ENCODE measurements around the gene ADAMTS8. TPM values are rescaled to one million over a fixed set of nuclear protein-coding genes. Genes with fewer than 3 reads are reported as not detected.

Gene ADAMTS8
- polyA plus RNA-seq, 2 of the 4 experiments (the other 2 are of a cell fraction): 0.17 to 0.26 TPM

GRCh38 chr11:130477586-130478203, 49.3 kb upstream of the ADAMTS8 start (continued):
- TF ChIP-seq E2F6 (IDR thresholded peaks at IDR 0.05; ENCODE audit: borderline replicate concordance, low read depth): no peak

GRCh38 chr11:130476922-130477491, 48.6 kb upstream of the ADAMTS8 start:
- TF ChIP-seq RARB (CRISPR knock-in tag; IDR thresholded peaks at IDR 0.05): no peak
- no peak for TF ChIP-seq GATA3 (IDR thresholded peaks at IDR 0.05; ENCODE audit: borderline replicate concordance)
- TF ChIP-seq REST (IDR thresholded peaks at IDR 0.05): no peak
- no peak for TF ChIP-seq PHF8 (IDR thresholded peaks at IDR 0.05; ENCODE audit: borderline replicate concordance, low read depth)
- no peak for TF ChIP-seq ATOH8 (CRISPR knock-in tag; IDR thresholded peaks at IDR 0.05; ENCODE audit: low read depth)
- no peak for TF ChIP-seq HDAC2 (IDR thresholded peaks at IDR 0.05)
- TF ChIP-seq NR3C1 (IDR thresholded peaks at IDR 0.05): no peak
- no peak for TF ChIP-seq CTCF (IDR thresholded peaks at IDR 0.05)
- TF ChIP-seq MYC (IDR thresholded peaks at IDR 0.05; ENCODE audit: borderline replicate concordance, low read length): no peak
- no peak for TF ChIP-seq E2F6 (IDR thresholded peaks at IDR 0.05; ENCODE audit: borderline replicate concordance, low read depth)
- POLR2A ChIA-PET: no interaction called here
- CTCF ChIA-PET: interaction anchor here (1.3 kb wide), 1 partner anchor 385 kb away, joined by 4 read pairs; no protein-coding TSS in a partner anchor
- Histone ChIP-seq H3K4me1 (peaks cover 24% of the 10 kb centered on the region), H3K4me2 (peak overlapping the region; percentile 72; the same call in 2 of the 3 replicates), H3K4me3 (no peak overlapping the region), H3K27ac (peak overlapping the region; percentile 77 to 85), H3K9me3 (no peaks in the 10 kb centered on the region)
- no peak for DNase-seq (ENCODE audit: low read depth in 1 of 2, low spot score in 1 of 2)
- ATAC-seq: no peak
- 92% methylated on average over 16 of the region's 16 CpGs for WGBS (ENCODE audit: missing lambda C conversion rate)
- FAIRE-seq: no peak

GRCh38 chr11:130476200-130476921, 48.0 kb upstream of the ADAMTS8 start:
- no peak for TF ChIP-seq ELK1 (IDR thresholded peaks at IDR 0.05; ENCODE audit: low read depth, low read length)
- no peak for TF ChIP-seq E2F6 (IDR thresholded peaks at IDR 0.05; ENCODE audit: borderline replicate concordance, low read depth)
- FAIRE-seq (no peak), ATAC-seq (no peak), DNase-seq (ENCODE audit: low read depth in 1 of 2, low spot score in 1 of 2) (no peak)
- ChIA-PET POLR2A (no interaction called here), CTCF (no interaction called here)
- Histone ChIP-seq H3K27ac (peak overlapping the region in 1 of 2 experiments; percentile 85; a peak in 3 of 6 replicates), H3K9me3 (no peaks in the 10 kb centered on the region), H3K4me2 (no peak overlapping the region), H3K4me1 (peaks cover 24% of the 10 kb centered on the region), H3K4me3 (no peak overlapping the region)
- WGBS (ENCODE audit: missing lambda C conversion rate): 92% methylated on average over 11 of the region's 12 CpGs

Measured in A549 (cell line).